Ovary (tissue), 3 donors: ENCODE measurements around the gene FBXL13.
"Not testable (repeated sequence)": the region's sequence is repeated elsewhere in the genome, so short reads cannot be mapped to it uniquely, and the experiment has no call there.

ENCODE experiments used
- CTCF ChIP-seq, 3 donors: fragments of 450-650 bp in 2 of 3; fragments of 200-600 bp in 1 of 3; IDR thresholded peaks; one replicate each; pipeline versions ENCODE4 v1.5.1 to v1.8.0; 2016 to 2022; ENCODE audit warnings: antibody characterized with exemption in 3 of 3, mild to moderate bottlenecking in 1 of 3
- EP300 ChIP-seq: sonication (generic); formaldehyde crosslinking; IDR thresholded peaks from one replicate; pipeline ENCODE4 v1.6.1; 2017; ENCODE audit warnings: antibody characterized with exemption
- POLR2A ChIP-seq: fragments of 450-650 bp; IDR thresholded peaks from one replicate; pipeline ENCODE4 v1.6.1; 2017; ENCODE audit warnings: antibody characterized with exemption, mild to moderate bottlenecking, moderate library complexity
- donor health status: DM: no; HTN: no; CAD: no.

DNA sequence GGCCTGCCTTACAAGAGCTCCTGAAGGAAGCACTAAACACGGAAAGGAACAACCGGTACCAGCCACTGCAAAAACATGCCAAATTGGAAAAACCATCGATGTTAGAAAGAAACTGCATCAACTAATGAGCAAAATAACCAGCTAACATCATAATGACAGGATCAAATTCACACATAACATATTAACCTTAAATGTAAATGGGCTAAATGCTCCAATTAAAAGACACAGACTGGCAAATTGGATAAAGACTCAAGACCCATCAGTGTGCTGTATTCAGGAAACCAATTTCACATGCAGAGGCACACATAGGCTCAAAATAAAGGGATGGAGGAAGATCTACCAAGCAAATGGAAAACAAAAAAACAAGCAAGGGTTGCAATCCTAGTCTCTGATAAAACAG is 56.3 kb downstream of the FBXL13 start:
- TF ChIP-seq CTCF (IDR thresholded peaks at IDR 0.05); EP300; POLR2A: not testable (repeated sequence)
